Uterus (tissue), 2 donors: ENCODE data around the gene AIFM3.

Experiments used
- POLR2A ChIP-seq, 2 donors: fragments of 450-650 bp; IDR thresholded peaks; one replicate each; pipeline ENCODE4 v1.6.1; 2016; ENCODE audit warnings: antibody characterized with exemption in 2 of 2, mild to moderate bottlenecking in 1 of 2, moderate library complexity in 1 of 2
- TF ChIP-seq, protein P1 (sequence below), 4 experiments: fragments of 200-600 bp in 2 of 4; fragments of 450-650 bp in 2 of 4; sonication (generic) in 2 of 4; IDR thresholded peaks; one replicate each; pipeline ENCODE4 v1.5.1; 2016 to 2019; ENCODE audit warnings: antibody characterized with exemption in 4 of 4, mild to moderate bottlenecking in 2 of 4, moderate library complexity in 1 of 4

DNA sequence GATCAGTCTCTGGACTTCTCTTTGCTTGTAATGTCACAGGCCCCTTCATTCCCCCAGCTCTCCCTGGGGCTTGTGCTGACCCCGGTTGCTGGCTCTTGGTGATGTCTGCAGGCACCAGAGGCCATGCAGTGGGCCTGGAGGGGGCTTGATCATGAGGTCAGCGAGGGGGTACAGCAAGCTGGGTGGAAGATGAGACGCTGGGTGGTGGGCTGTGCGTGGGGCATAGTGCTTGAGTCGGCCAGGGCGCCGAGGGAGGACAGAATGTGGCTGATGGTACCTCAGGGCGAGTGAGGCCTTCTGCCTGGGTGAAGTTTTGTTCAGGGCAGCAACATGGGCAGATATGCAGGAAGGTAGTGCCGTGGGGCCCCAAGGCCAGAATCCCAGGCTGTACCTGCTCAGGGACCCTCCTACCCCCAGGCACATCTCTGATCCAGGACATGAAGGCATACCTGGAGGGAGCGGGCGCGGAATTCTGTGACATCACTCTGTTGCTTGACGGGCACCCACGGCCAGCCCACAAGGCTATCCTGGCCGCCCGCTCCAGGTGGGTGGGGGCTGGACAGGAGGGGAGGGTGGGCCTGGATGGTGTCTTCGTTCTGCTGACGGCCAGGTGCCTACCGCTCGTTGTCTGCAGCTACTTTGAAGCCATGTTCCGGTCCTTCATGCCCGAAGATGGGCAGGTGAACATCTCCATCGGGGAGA, 28.4 kb downstream of the AIFM3 start:
- TF ChIP-seq, protein P1, sequence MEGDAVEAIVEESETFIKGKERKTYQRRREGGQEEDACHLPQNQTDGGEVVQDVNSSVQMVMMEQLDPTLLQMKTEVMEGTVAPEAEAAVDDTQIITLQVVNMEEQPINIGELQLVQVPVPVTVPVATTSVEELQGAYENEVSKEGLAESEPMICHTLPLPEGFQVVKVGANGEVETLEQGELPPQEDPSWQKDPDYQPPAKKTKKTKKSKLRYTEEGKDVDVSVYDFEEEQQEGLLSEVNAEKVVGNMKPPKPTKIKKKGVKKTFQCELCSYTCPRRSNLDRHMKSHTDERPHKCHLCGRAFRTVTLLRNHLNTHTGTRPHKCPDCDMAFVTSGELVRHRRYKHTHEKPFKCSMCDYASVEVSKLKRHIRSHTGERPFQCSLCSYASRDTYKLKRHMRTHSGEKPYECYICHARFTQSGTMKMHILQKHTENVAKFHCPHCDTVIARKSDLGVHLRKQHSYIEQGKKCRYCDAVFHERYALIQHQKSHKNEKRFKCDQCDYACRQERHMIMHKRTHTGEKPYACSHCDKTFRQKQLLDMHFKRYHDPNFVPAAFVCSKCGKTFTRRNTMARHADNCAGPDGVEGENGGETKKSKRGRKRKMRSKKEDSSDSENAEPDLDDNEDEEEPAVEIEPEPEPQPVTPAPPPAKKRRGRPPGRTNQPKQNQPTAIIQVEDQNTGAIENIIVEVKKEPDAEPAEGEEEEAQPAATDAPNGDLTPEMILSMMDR (IDR thresholded peaks at IDR 0.05), result no peak
- no peak for TF ChIP-seq POLR2A (IDR thresholded peaks at IDR 0.05)
